Measurements from ENCODE around the gene ABCB1.

Gene ABCB1

DNA sequence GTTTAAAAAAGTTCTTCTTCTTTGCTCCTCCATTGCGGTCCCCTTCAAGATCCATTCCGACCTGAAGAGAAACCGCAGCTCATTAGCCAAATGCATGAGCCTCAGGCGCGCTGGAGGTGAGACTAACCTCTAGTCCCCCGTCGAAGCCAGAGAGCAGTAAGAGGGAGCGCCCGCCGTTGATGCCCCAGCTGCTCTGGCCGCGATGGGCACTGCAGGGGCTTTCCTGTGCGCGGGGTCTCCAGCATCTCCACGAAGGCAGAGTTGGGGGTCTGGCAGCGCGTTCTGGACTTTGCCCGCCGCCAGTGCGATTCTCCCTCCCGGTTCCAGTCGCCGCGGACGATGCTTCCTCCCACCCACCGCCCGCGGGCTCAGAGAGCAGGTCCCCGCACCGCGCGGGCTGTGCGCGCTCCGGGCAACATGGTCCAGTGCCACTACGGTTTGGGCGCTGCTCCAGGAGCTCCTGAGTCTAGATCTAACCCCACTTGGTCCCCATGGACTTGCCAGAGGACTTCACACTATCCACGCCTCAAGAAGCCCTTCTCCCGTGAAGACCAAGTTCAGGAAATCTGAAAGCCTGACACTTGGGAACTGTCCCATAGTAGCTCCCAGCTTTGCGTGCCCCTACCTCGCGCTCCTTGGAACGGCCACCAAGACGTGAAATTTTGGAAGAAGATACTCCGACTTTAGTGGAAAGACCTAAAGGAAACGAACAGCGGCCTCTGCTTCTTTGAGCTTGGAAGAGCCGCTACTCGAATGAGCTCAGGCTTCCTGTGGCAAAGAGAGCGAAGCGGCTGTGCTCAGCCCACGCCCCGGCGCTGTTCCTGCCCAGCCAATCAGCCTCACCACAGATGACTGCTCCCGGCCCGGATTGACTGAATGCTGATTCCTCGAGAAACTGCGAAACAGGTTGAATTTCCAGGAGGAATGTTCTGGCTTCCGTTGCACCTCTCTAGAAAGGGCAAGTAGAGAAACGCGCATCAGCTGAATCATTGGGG lies at the start of gene ABCB1:
TSS of gene ABCB1 (minus strand) at position 755 of the 995 bp plus-strand sequence. CDS start at position 55, 700 bp downstream.
- H3F3A ChIP-seq (ENCODE audit: insufficient read depth, low read length), result peaks cover 10% of the 10 kb centered on the region
- H3K27me3 ChIP-seq (replicated peaks; ENCODE audit: insufficient read depth, low read length), result no peaks in the 10 kb centered on the region
- H4K20me1 ChIP-seq (ENCODE audit: insufficient read depth, low read length), result no peaks in the 10 kb centered on the region
- H3K4me1 ChIP-seq (ENCODE audit: low read length), result 0 out of 2 replicates have a peak, but pooled peaks cover 6% of the 10 kb centered on the region
- H2AFZ ChIP-seq (ENCODE audit: low read length), result peak within 1 kb of the TSS; percentile 57
- DNase-seq, result peak; percentile 43
- peak within 1 kb of the TSS; percentile 94 for H3K4me2 ChIP-seq (ENCODE audit: low read depth, low read length)
- no peaks in the 10 kb centered on the region for H3K9me2 ChIP-seq (replicated peaks; ENCODE audit: insufficient read depth, low read length)
- no peak within 1 kb of the TSS for H3K9ac ChIP-seq (ENCODE audit: low read length)
- H3K36me3 ChIP-seq (replicated peaks; ENCODE audit: insufficient read depth, low read length), result no peaks in the 10 kb centered on the region
- H3K9me3 ChIP-seq (replicated peaks; ENCODE audit: insufficient read depth, low read length), result no peaks in the 10 kb centered on the region
- no peaks in the 10 kb centered on the region for H3K79me2 ChIP-seq (ENCODE audit: low read length)
- TF ChIP-seq, protein P1, sequence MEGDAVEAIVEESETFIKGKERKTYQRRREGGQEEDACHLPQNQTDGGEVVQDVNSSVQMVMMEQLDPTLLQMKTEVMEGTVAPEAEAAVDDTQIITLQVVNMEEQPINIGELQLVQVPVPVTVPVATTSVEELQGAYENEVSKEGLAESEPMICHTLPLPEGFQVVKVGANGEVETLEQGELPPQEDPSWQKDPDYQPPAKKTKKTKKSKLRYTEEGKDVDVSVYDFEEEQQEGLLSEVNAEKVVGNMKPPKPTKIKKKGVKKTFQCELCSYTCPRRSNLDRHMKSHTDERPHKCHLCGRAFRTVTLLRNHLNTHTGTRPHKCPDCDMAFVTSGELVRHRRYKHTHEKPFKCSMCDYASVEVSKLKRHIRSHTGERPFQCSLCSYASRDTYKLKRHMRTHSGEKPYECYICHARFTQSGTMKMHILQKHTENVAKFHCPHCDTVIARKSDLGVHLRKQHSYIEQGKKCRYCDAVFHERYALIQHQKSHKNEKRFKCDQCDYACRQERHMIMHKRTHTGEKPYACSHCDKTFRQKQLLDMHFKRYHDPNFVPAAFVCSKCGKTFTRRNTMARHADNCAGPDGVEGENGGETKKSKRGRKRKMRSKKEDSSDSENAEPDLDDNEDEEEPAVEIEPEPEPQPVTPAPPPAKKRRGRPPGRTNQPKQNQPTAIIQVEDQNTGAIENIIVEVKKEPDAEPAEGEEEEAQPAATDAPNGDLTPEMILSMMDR (IDR thresholded peaks at IDR 0.05; ENCODE audit: low read length), result no peak
- TF ChIP-seq EZH2 (optimal IDR thresholded peaks at IDR 0.05; ENCODE audit: low read depth, low read length), result no peak
- TF ChIP-seq EZH2phosphoT487 (IDR thresholded peaks at IDR 0.05; ENCODE audit: low read length), result no peak
- H3K27ac ChIP-seq (ENCODE audit: low read length), result no peak within 1 kb of the TSS
- peak within 1 kb of the TSS; percentile 61 for H3K4me3 ChIP-seq (ENCODE audit: low read length)

DNA sequence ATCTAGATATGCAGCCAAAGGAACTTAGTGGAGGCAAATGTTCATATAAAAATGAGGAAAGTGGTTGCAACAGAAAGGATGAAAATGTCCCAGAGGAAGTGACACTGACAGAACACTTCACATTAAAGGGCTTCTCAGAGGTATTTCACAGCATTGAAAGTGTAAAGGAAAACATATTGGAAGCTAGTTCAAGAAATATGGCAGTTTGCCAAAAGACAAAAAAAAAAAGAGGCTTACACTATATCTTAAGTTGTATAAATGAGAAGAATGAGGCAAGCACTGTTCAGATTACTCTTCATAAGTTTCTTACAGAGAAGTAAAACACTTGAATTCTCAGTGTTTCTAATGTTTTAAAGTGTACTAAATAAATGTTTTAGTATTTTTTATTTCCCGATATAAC lies 47.6 kb upstream of the ABCB1 start:
- no peaks in the 10 kb centered on the region for H3K36me3 ChIP-seq (replicated peaks; ENCODE audit: insufficient read depth, low read length)
- no peaks in the 10 kb centered on the region for H3K9me3 ChIP-seq (replicated peaks; ENCODE audit: insufficient read depth, low read length)
- no peaks in the 10 kb centered on the region for H3K4me1 ChIP-seq (ENCODE audit: low read length)
- H3K4me3 ChIP-seq (ENCODE audit: low read length), result no peak overlapping the region
- H3K27me3 ChIP-seq (replicated peaks; ENCODE audit: insufficient read depth, low read length), result no peaks in the 10 kb centered on the region
- TF ChIP-seq, protein P1 (IDR thresholded peaks at IDR 0.05; ENCODE audit: low read length), result no peak
- TF ChIP-seq EZH2 (optimal IDR thresholded peaks at IDR 0.05; ENCODE audit: low read depth, low read length), result no peak
- TF ChIP-seq EZH2phosphoT487 (IDR thresholded peaks at IDR 0.05; ENCODE audit: low read length), result no peak
- H3K9ac ChIP-seq (ENCODE audit: low read length), result no peak overlapping the region
- no peaks in the 10 kb centered on the region for H4K20me1 ChIP-seq (ENCODE audit: insufficient read depth, low read length)
- no peak overlapping the region for H3K27ac ChIP-seq (ENCODE audit: low read length)
- H3K9me2 ChIP-seq (replicated peaks; ENCODE audit: insufficient read depth, low read length), result no peaks in the 10 kb centered on the region
- H3K79me2 ChIP-seq (ENCODE audit: low read length), result no peaks in the 10 kb centered on the region
- no peaks in the 10 kb centered on the region for H3F3A ChIP-seq (ENCODE audit: insufficient read depth, low read length)
- DNase-seq, result no peak
- H3K4me2 ChIP-seq (ENCODE audit: low read depth, low read length), result no peak overlapping the region
- no peak overlapping the region for H2AFZ ChIP-seq (ENCODE audit: low read length)

DNA sequence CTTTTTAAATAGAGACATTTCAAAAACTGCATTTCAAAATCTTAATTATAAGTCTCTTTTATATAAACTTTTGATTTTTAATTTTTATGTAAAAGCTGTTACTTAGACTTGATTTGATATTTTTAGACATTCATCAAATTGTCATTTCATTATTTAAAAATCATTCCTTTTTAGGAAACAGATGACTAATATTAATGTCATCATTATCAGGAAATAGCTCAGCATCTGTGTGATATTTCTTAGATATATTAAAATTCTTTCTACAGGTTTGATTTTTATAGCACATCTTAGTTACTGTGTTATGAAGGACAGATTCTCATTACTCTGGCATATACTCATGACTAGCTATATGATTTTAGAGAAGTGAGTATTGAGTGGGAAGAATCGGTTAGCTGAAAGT lies 44.8 kb upstream of the ABCB1 start:
- Histone ChIP-seq H3F3A (ENCODE audit: insufficient read depth, low read length) (no peaks in the 10 kb centered on the region), H3K4me2 (ENCODE audit: low read depth, low read length) (no peak overlapping the region), H3K79me2 (ENCODE audit: low read length) (no peaks in the 10 kb centered on the region), H3K36me3 (replicated peaks; ENCODE audit: insufficient read depth, low read length) (no peaks in the 10 kb centered on the region), H3K9ac (ENCODE audit: low read length) (no peak overlapping the region), H3K4me3 (ENCODE audit: low read length) (no peak overlapping the region), H3K27ac (ENCODE audit: low read length) (no peak overlapping the region), H3K9me3 (replicated peaks; ENCODE audit: insufficient read depth, low read length) (no peaks in the 10 kb centered on the region), H3K4me1 (ENCODE audit: low read length) (no peaks in the 10 kb centered on the region), H3K27me3 (replicated peaks; ENCODE audit: insufficient read depth, low read length) (no peaks in the 10 kb centered on the region), H3K9me2 (replicated peaks; ENCODE audit: insufficient read depth, low read length) (no peaks in the 10 kb centered on the region), H4K20me1 (ENCODE audit: insufficient read depth, low read length) (no peaks in the 10 kb centered on the region), H2AFZ (ENCODE audit: low read length) (no peak overlapping the region)
- DNase-seq, result no peak
- no peak for TF ChIP-seq EZH2phosphoT487 (IDR thresholded peaks at IDR 0.05; ENCODE audit: low read length)
- TF ChIP-seq, protein P1 (IDR thresholded peaks at IDR 0.05; ENCODE audit: low read length), result no peak
- TF ChIP-seq EZH2 (optimal IDR thresholded peaks at IDR 0.05; ENCODE audit: low read depth, low read length), result no peak

Data from MM.1S (cell line).